HG03469 (cell line): Measurements from ENCODE around the gene DNASE1L1.

Experiments
- ATAC-seq: cut with Tn5 transposase; IDR thresholded peaks from one replicate; pipeline ENCODE4 v1.9.1; 2021; ENCODE audit warnings: mild to moderate bottlenecking, moderate library complexity, moderate number of reproducible peaks; ENCODE audit not compliant: unreplicated experiment

DNASE1L1 gene

GRCh38 chrX:154354516-154354915 lies 54.5 kb downstream of the DNASE1L1 start:
- ATAC-seq, result no peak

GRCh38 chrX:154354013-154354412 lies 55.0 kb downstream of the DNASE1L1 start:
- ATAC-seq, result no peak

- no peak for ATAC-seq
Observed at GRCh38 chrX:154353172-154353843, 55.7 kb downstream of the DNASE1L1 start.

- no peak for ATAC-seq
Observed at GRCh38 chrX:154352466-154352865, 56.6 kb downstream of the DNASE1L1 start.

GRCh38 chrX:154352012-154352401 lies 57.0 kb downstream of the DNASE1L1 start:
- no peak for ATAC-seq
